ENCODE results near the gene NPHP4.

Gene NPHP4

GRCh38 chr1:5936621-5937372 is 55.4 kb downstream of the NPHP4 start:
- Histone ChIP-seq H3K4me3 (ENCODE audit: low read depth in 1 of 5, low read length in 5 of 5) (no peak overlapping the region), H3K27me3 (ENCODE audit: control insufficient read depth in 5 of 5, insufficient read depth in 4 of 5, low read length in 5 of 5) (no peaks in the 10 kb centered on the region), H3K4me1 (ENCODE audit: control insufficient read depth in 5 of 5, insufficient read depth in 5 of 5, low read length in 5 of 5) (peaks cover 0 to 32% (median 24%) of the 10 kb centered on the region in 5 donors), H3K9me3 (ENCODE audit: control insufficient read depth in 5 of 5, low read length in 5 of 5) (no peaks in the 10 kb centered on the region), H3K9ac (ENCODE audit: low read length in 5 of 5) (no peak overlapping the region), H3K36me3 (ENCODE audit: control insufficient read depth in 5 of 5, insufficient read depth in 5 of 5, low read length in 5 of 5) (peaks cover 0 to 22% (median 16%) of the 10 kb centered on the region in 5 donors), H3K27ac (ENCODE audit: low read depth, low read length) (no peak overlapping the region)

GRCh38 chr1:5936126-5936525 is 56.1 kb downstream of the NPHP4 start:
- peaks cover 0 to 32% (median 23%) of the 10 kb centered on the region in 5 donors for H3K4me1 ChIP-seq (ENCODE audit: control insufficient read depth in 5 of 5, insufficient read depth in 5 of 5, low read length in 5 of 5)

GRCh38 chr1:5935026-5935425 is 57.2 kb downstream of the NPHP4 start:
- H3K27me3 ChIP-seq (ENCODE audit: control insufficient read depth in 5 of 5, insufficient read depth in 4 of 5, low read length in 5 of 5): no peaks in the 10 kb centered on the region
- peaks cover 0 to 32% (median 23%) of the 10 kb centered on the region in 5 donors for H3K4me1 ChIP-seq (ENCODE audit: control insufficient read depth in 5 of 5, insufficient read depth in 5 of 5, low read length in 5 of 5)
- no peak overlapping the region for H3K27ac ChIP-seq (ENCODE audit: low read depth, low read length)
- no peak overlapping the region for H3K4me3 ChIP-seq (ENCODE audit: low read depth in 1 of 5, low read length in 5 of 5)
- peaks cover 0 to 22% (median 17%) of the 10 kb centered on the region in 5 donors for H3K36me3 ChIP-seq (ENCODE audit: control insufficient read depth in 5 of 5, insufficient read depth in 5 of 5, low read length in 5 of 5)
- H3K9ac ChIP-seq (ENCODE audit: low read length in 5 of 5): no peak overlapping the region
- no peaks in the 10 kb centered on the region for H3K9me3 ChIP-seq (ENCODE audit: control insufficient read depth in 5 of 5, low read length in 5 of 5)

More at GRCh38 chr1:5936126-5936525, 56.1 kb downstream of the NPHP4 start:
- H3K36me3 ChIP-seq (ENCODE audit: control insufficient read depth in 5 of 5, insufficient read depth in 5 of 5, low read length in 5 of 5): peaks cover 0 to 22% (median 17%) of the 10 kb centered on the region in 5 donors
- no peaks in the 10 kb centered on the region for H3K27me3 ChIP-seq (ENCODE audit: control insufficient read depth in 5 of 5, insufficient read depth in 4 of 5, low read length in 5 of 5)
- no peaks in the 10 kb centered on the region for H3K9me3 ChIP-seq (ENCODE audit: control insufficient read depth in 5 of 5, low read length in 5 of 5)
- no peak overlapping the region for H3K4me3 ChIP-seq (ENCODE audit: low read depth in 1 of 5, low read length in 5 of 5)
- H3K9ac ChIP-seq (ENCODE audit: low read length in 5 of 5): no peak overlapping the region
- H3K27ac ChIP-seq (ENCODE audit: low read depth, low read length): no peak overlapping the region

DNA sequence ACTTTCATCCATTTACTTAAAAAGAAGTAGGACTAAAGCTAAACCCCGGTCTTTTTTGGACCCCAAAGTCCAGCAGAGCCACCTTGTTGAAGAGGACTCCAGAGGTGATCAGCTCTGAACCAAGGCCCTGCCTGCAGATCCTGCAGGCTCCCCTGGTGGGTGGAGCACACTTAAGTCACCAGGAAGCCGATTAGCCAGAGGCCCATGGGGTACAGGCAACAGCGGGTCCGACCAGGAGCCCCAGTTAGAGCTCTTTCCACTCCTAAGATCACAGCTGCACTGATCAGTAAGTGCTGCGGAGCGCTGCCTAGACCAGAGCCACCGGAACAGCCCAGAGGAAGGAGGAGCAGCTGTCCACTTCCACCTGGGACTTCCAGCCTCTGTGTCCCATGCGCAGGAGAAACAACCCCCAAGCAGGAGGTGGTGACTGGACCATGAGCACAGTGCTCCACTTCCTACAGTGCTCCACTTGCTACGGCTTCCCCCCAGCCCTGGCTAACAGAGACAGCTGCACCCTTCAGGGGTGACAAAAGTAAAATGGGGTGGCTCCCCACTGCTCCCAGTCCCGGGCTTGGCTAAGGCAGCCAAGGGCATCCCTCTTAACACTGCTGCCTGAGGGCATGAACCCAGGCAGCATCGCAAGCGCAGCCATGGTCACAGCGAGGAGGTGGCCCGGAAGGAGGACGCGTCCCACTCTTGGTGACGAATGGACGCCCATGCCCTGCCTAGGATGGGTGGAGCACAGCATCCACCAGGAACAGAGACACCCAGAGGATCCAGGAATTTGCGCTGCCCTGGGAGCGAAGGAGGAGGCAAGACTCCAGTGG is 58.0 kb downstream of the NPHP4 start:
- Histone ChIP-seq H3K4me1 (ENCODE audit: control insufficient read depth in 5 of 5, insufficient read depth in 5 of 5, low read length in 5 of 5) (peaks cover 0 to 32% (median 23%) of the 10 kb centered on the region in 5 donors), H3K9me3 (ENCODE audit: control insufficient read depth in 5 of 5, low read length in 5 of 5) (no peaks in the 10 kb centered on the region), H3K9ac (ENCODE audit: low read length in 5 of 5) (no peak overlapping the region), H3K27me3 (ENCODE audit: control insufficient read depth in 5 of 5, insufficient read depth in 4 of 5, low read length in 5 of 5) (no peaks in the 10 kb centered on the region), H3K4me3 (ENCODE audit: low read depth in 1 of 5, low read length in 5 of 5) (no peak overlapping the region), H3K36me3 (ENCODE audit: control insufficient read depth in 5 of 5, insufficient read depth in 5 of 5, low read length in 5 of 5) (peaks cover 0 to 22% (median 17%) of the 10 kb centered on the region in 5 donors), H3K27ac (ENCODE audit: low read depth, low read length) (no peak overlapping the region)

DNA sequence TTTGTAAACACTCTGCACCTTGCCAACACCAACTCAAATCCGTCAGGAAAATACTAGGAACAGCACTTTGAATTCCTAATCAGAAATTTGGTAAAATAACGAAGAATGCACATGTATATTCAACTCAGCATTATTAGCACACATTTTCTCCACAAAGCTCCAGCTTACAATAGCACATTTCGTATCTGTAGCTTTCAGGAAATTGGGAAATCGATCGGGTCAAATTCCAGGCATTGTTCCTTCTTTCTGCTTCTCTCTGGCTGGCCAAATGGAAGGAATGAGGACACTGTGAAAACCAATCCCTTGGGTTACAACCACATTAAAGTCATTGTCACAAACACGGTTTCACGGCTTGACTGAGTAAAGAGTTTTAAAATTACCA is 58.6 kb downstream of the NPHP4 start:
- Histone ChIP-seq H3K27me3 (ENCODE audit: control insufficient read depth in 5 of 5, insufficient read depth in 4 of 5, low read length in 5 of 5) (no peaks in the 10 kb centered on the region), H3K9me3 (ENCODE audit: control insufficient read depth in 5 of 5, low read length in 5 of 5) (no peaks in the 10 kb centered on the region), H3K36me3 (ENCODE audit: control insufficient read depth in 5 of 5, insufficient read depth in 5 of 5, low read length in 5 of 5) (peaks cover 0 to 22% (median 17%) of the 10 kb centered on the region in 5 donors), H3K4me3 (ENCODE audit: low read depth in 1 of 5, low read length in 5 of 5) (no peak overlapping the region), H3K27ac (ENCODE audit: low read depth, low read length) (no peak overlapping the region), H3K4me1 (ENCODE audit: control insufficient read depth in 5 of 5, insufficient read depth in 5 of 5, low read length in 5 of 5) (peaks cover 0 to 28% (median 23%) of the 10 kb centered on the region in 5 donors), H3K9ac (ENCODE audit: low read length in 5 of 5) (no peak overlapping the region)

- no peak overlapping the region for H3K9ac ChIP-seq (ENCODE audit: low read length in 5 of 5)
- peaks cover 0 to 19% (median 17%) of the 10 kb centered on the region in 5 donors for H3K36me3 ChIP-seq (ENCODE audit: control insufficient read depth in 5 of 5, insufficient read depth in 5 of 5, low read length in 5 of 5)
- no peaks in the 10 kb centered on the region for H3K27me3 ChIP-seq (ENCODE audit: control insufficient read depth in 5 of 5, insufficient read depth in 4 of 5, low read length in 5 of 5)
- H3K4me3 ChIP-seq (ENCODE audit: low read depth in 1 of 5, low read length in 5 of 5): no peak overlapping the region
- no peaks in the 10 kb centered on the region for H3K9me3 ChIP-seq (ENCODE audit: control insufficient read depth in 5 of 5, low read length in 5 of 5)
- no peak overlapping the region for H3K27ac ChIP-seq (ENCODE audit: low read depth, low read length)
- H3K4me1 ChIP-seq (ENCODE audit: control insufficient read depth in 5 of 5, insufficient read depth in 5 of 5, low read length in 5 of 5): peaks cover 0 to 22% (median 21%) of the 10 kb centered on the region in 5 donors
Observed at GRCh38 chr1:5933050-5933449, 59.2 kb downstream of the NPHP4 start.

- Histone ChIP-seq H3K36me3 (ENCODE audit: control insufficient read depth in 5 of 5, insufficient read depth in 5 of 5, low read length in 5 of 5) (peaks cover 0 to 25% (median 20%) of the 10 kb centered on the region in 5 donors), H3K27me3 (ENCODE audit: control insufficient read depth in 5 of 5, insufficient read depth in 4 of 5, low read length in 5 of 5) (no peaks in the 10 kb centered on the region), H3K27ac (ENCODE audit: low read depth, low read length) (no peak overlapping the region), H3K4me1 (ENCODE audit: control insufficient read depth in 5 of 5, insufficient read depth in 5 of 5, low read length in 5 of 5) (peaks cover 0 to 9% (median 9%) of the 10 kb centered on the region in 5 donors), H3K4me3 (ENCODE audit: low read depth in 1 of 5, low read length in 5 of 5) (no peak overlapping the region), H3K9me3 (ENCODE audit: control insufficient read depth in 5 of 5, low read length in 5 of 5) (no peaks in the 10 kb centered on the region), H3K9ac (ENCODE audit: low read length in 5 of 5) (no peak overlapping the region)
Observed at GRCh38 chr1:5928714-5929400, 63.4 kb downstream of the NPHP4 start.

DNA sequence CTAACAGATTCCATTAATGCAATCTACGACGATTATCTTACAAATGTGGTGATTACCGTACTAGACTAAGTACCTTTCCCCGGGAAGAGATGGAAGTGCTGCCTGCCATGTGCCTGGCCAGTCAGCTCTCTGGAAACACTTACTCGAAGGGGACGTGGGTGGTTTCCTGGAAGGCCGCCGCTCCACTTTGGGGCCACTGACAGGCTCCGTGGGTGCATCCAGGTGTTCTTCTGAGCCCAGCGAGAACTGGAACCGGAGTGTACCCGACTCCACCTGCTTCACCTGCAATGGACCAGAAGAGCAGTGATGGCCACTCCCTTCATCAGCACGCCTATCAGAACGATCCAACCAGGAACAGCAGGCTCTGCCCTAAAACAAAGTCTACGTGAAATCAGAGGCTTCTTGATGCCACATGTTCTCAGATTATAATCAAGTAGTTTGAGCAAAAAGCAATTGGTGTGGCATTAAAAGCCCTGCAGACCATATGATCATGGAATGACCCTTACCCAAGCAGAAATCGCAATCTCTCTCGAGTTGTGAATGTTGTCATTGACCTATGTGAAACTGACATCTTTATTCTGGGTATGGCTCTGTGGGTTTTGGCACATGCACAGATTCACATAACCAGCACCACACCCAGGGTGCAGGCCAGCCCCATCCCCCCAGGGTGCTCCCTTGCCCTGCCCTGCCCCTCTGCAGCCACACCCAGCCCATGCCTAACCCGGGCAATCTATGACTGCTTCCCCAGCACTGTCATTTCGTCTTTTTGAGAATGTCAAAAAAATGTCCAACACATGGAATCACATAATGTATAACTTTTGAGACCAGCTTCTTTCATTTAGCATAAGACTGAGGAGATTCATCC is 64.5 kb downstream of the NPHP4 start:
- no peak overlapping the region for H3K27ac ChIP-seq (ENCODE audit: low read depth, low read length)

GRCh38 chr1:5926686-5927435 is 65.4 kb downstream of the NPHP4 start:
- no peak overlapping the region for H3K4me3 ChIP-seq (ENCODE audit: low read depth in 1 of 5, low read length in 5 of 5)

More for the DNA sequence above, 64.5 kb downstream of the NPHP4 start:
- Histone ChIP-seq H3K36me3 (ENCODE audit: control insufficient read depth in 5 of 5, insufficient read depth in 5 of 5, low read length in 5 of 5) (peaks cover 0 to 19% (median 18%) of the 10 kb centered on the region in 5 donors), H3K4me1 (ENCODE audit: control insufficient read depth in 5 of 5, insufficient read depth in 5 of 5, low read length in 5 of 5) (peaks cover 0 to 4% (median 0%) of the 10 kb centered on the region in 5 donors), H3K9ac (ENCODE audit: low read length in 5 of 5) (no peak overlapping the region), H3K9me3 (ENCODE audit: control insufficient read depth in 5 of 5, low read length in 5 of 5) (no peaks in the 10 kb centered on the region), H3K4me3 (ENCODE audit: low read depth in 1 of 5, low read length in 5 of 5) (no peak overlapping the region), H3K27me3 (ENCODE audit: control insufficient read depth in 5 of 5, insufficient read depth in 4 of 5, low read length in 5 of 5) (no peaks in the 10 kb centered on the region)

More at GRCh38 chr1:5926686-5927435, 65.4 kb downstream of the NPHP4 start:
- Histone ChIP-seq H3K27ac (ENCODE audit: low read depth, low read length) (no peak overlapping the region), H3K4me1 (ENCODE audit: control insufficient read depth in 5 of 5, insufficient read depth in 5 of 5, low read length in 5 of 5) (peaks cover 0 to 4% (median 0%) of the 10 kb centered on the region in 5 donors), H3K27me3 (ENCODE audit: control insufficient read depth in 5 of 5, insufficient read depth in 4 of 5, low read length in 5 of 5) (no peaks in the 10 kb centered on the region), H3K9ac (ENCODE audit: low read length in 5 of 5) (no peak overlapping the region), H3K36me3 (ENCODE audit: control insufficient read depth in 5 of 5, insufficient read depth in 5 of 5, low read length in 5 of 5) (peaks cover 0 to 14% (median 13%) of the 10 kb centered on the region in 5 donors), H3K9me3 (ENCODE audit: control insufficient read depth in 5 of 5, low read length in 5 of 5) (no peaks in the 10 kb centered on the region)

All from subcutaneous abdominal adipose tissue (tissue), 5 donors.